ENCODE results near the gene SFXN5. TPM values are rescaled to one million over a fixed set of nuclear protein-coding genes. Genes with fewer than 3 reads are reported as not detected.
A peak's percentile ranks its signal among the peaks of the same experiment; 100 is the strongest.
"Not testable (repeated sequence)": the region's sequence is repeated elsewhere in the genome, so short reads cannot be mapped to it uniquely, and the experiment has no call there.

SFXN5 gene
- total and polyA plus RNA-seq, 5 experiments from 2014 or later, result 1.7 to 20.0 (median 3.5) TPM

- ATAC-seq (peak; percentile 10 to 11), DNase-seq (peak in 3 of 10 donors; percentile 5 to 30 (median 9))
- Mint-ChIP-seq H3K36me3 (peaks cover 0 to 2% (median 0%) of the 10 kb centered on the region in 3 donors), H3K4me3 (peak overlapping the region; percentile 91 to 98 (median 94)), H3K27me3 (no peaks in the 10 kb centered on the region), H3K9me3 (no peaks in the 10 kb centered on the region), H3K27ac (peak overlapping the region; percentile 88 to 97 (median 94)), H3K4me1 (peaks cover 21 to 44% (median 34%) of the 10 kb centered on the region in 4 donors)
- POLR2A ChIA-PET, result interaction anchor here (2.4 to 3.1 kb wide), 2 partner anchors 161 to 314 kb away, joined by 9 to 20 read pairs; partner anchors contain the start of genes ALMS1, CCT7 and PRADC1
Measured at GRCh38 chr2:73072129-73072395, 550 bp upstream of the SFXN5 start.

GRCh38 chr2:73070643-73071359, 711 bp downstream of the SFXN5 start:
- Mint-ChIP-seq H3K27me3 (no peaks in the 10 kb centered on the region), H3K4me3 (peak overlapping the region; percentile 91 to 98 (median 94)), H3K9me3 (no peaks in the 10 kb centered on the region), H3K27ac (peak overlapping the region; percentile 88 to 97 (median 94)), H3K36me3 (peaks cover 0 to 2% (median 0%) of the 10 kb centered on the region in 3 donors), H3K4me1 (peaks cover 24 to 47% (median 41%) of the 10 kb centered on the region in 4 donors)
- peak; percentile 31 to 39 for ATAC-seq
- DNase-seq, result peak in 8 of 10 donors; percentile 13 to 51 (median 42)
- POLR2A ChIA-PET, result interaction anchor here (0.7 to 3.1 kb wide), 10 partner anchors 9 to 1844 kb away, joined by 3 to 20 read pairs (median 4); partner anchors contain the start of genes ALMS1, CCT7, PAIP2B and PRADC1

- no peaks in the 10 kb centered on the region for H3K9me3 Mint-ChIP-seq
- no peaks in the 10 kb centered on the region for H3K27me3 Mint-ChIP-seq
- peak overlapping the region; percentile 76 to 98 (median 93) for H3K4me3 Mint-ChIP-seq
- H3K4me1 Mint-ChIP-seq, result peaks cover 26 to 51% (median 43%) of the 10 kb centered on the region in 4 donors
- POLR2A ChIA-PET, result interaction anchor here (1.0 to 3.1 kb wide), 4 partner anchors 105 to 1795 kb away, joined by 4 to 20 read pairs (median 7); partner anchors contain the start of genes ALMS1, CCT7 and PRADC1
- H3K36me3 Mint-ChIP-seq, result no peaks in the 10 kb centered on the region
- peak overlapping the region; percentile 26 to 92 (median 82) for H3K27ac Mint-ChIP-seq
- ATAC-seq, result peak; percentile 0 to 1
- DNase-seq, result peak in 2 of 10 donors; percentile 6 to 40
Measured at GRCh38 chr2:73069855-73070642, 1.5 kb downstream of the SFXN5 start.

GRCh38 chr2:73069041-73069854, 2.3 kb downstream of the SFXN5 start:
- POLR2A ChIA-PET, result interaction anchor here (3.1 kb wide), 1 partner anchor 164 kb away, joined by 20 read pairs; the partner anchor contains the start of genes CCT7 and PRADC1
- ATAC-seq (no peak), DNase-seq (no peak)
- no peaks in the 10 kb centered on the region for H3K9me3 Mint-ChIP-seq
- H3K4me3 Mint-ChIP-seq, result peak overlapping the region; percentile 76 to 98 (median 93)
- H3K27ac Mint-ChIP-seq, result peak overlapping the region; percentile 31 to 92 (median 82)
- no peaks in the 10 kb centered on the region for H3K27me3 Mint-ChIP-seq
- H3K4me1 Mint-ChIP-seq, result peaks cover 26 to 55% (median 45%) of the 10 kb centered on the region in 4 donors
- H3K36me3 Mint-ChIP-seq, result no peaks in the 10 kb centered on the region

- H3K4me1 Mint-ChIP-seq, result peaks cover 30 to 56% (median 45%) of the 10 kb centered on the region in 4 donors
- H3K27ac Mint-ChIP-seq, result peak overlapping the region in 1 of 10 donors; percentile 0
- DNase-seq (no peak), ATAC-seq (no peak)
- no peaks in the 10 kb centered on the region for H3K9me3 Mint-ChIP-seq
- peak overlapping the region in 4 of 10 donors; percentile 53 to 95 (median 70) for H3K4me3 Mint-ChIP-seq
- POLR2A ChIA-PET, result no interaction called here
- H3K27me3 Mint-ChIP-seq, result no peaks in the 10 kb centered on the region
- no peaks in the 10 kb centered on the region for H3K36me3 Mint-ChIP-seq
Measured at GRCh38 chr2:73068147-73068546, 3.4 kb downstream of the SFXN5 start.

GRCh38 chr2:73067043-73067442, 4.5 kb downstream of the SFXN5 start:
- POLR2A ChIA-PET, result no interaction called here
- ATAC-seq, result no peak
- no peaks in the 10 kb centered on the region for H3K27me3 Mint-ChIP-seq
- peaks cover 27 to 48% (median 42%) of the 10 kb centered on the region in 4 donors for H3K4me1 Mint-ChIP-seq
- H3K4me3 Mint-ChIP-seq, result no peak overlapping the region
- no peaks in the 10 kb centered on the region for H3K36me3 Mint-ChIP-seq
- H3K9me3 Mint-ChIP-seq, result no peaks in the 10 kb centered on the region
- H3K27ac Mint-ChIP-seq, result peak overlapping the region in 2 of 10 donors; percentile 34 to 59
- no peak for DNase-seq

- H3K27ac Mint-ChIP-seq, H3K4me3 Mint-ChIP-seq, DNase-seq, POLR2A ChIA-PET, H3K9me3 Mint-ChIP-seq, H3K27me3 Mint-ChIP-seq, ATAC-seq, H3K36me3 Mint-ChIP-seq: not testable (repeated sequence)
- H3K4me1 Mint-ChIP-seq, result peaks cover 25 to 40% (median 33%) of the 10 kb centered on the region in 4 donors
Measured at GRCh38 chr2:73065070-73065469, 6.4 kb downstream of the SFXN5 start.

- DNase-seq, result no peak
- Mint-ChIP-seq H3K9me3 (no peaks in the 10 kb centered on the region), H3K27me3 (no peaks in the 10 kb centered on the region), H3K27ac (peak overlapping the region in 3 of 10 donors; percentile 20 to 49 (median 35)), H3K4me1 (peaks cover 23 to 31% (median 29%) of the 10 kb centered on the region in 4 donors), H3K4me3 (no peak overlapping the region), H3K36me3 (no peaks in the 10 kb centered on the region)
- POLR2A ChIA-PET, result no interaction called here
- ATAC-seq, result no peak
Measured at GRCh38 chr2:73063909-73064875, 7.3 kb downstream of the SFXN5 start.

- no peak for ATAC-seq
- POLR2A ChIA-PET, result no interaction called here
- H3K27me3 Mint-ChIP-seq, result no peaks in the 10 kb centered on the region
Measured at GRCh38 chr2:73063472-73063871, 8.0 kb downstream of the SFXN5 start.

GRCh38 chr2:73059106-73059505, 12.4 kb downstream of the SFXN5 start:
- POLR2A ChIA-PET, result interaction anchor here (2.2 kb wide), 1 partner anchor 12 kb away, joined by 5 read pairs; the partner anchor contains the start of gene SFXN5
- Mint-ChIP-seq H3K36me3 (peaks cover 11 to 26% (median 18%) of the 10 kb centered on the region in 3 donors), H3K27me3 (no peaks in the 10 kb centered on the region), H3K27ac (no peak overlapping the region), H3K9me3 (peaks cover 0 to 15% (median 10%) of the 10 kb centered on the region in 9 donors), H3K4me3 (no peak overlapping the region), H3K4me1 (peaks cover 3 to 8% (median 5%) of the 10 kb centered on the region in 4 donors)
- no peak for DNase-seq
- no peak for ATAC-seq

More at GRCh38 chr2:73063472-73063871, 8.0 kb downstream of the SFXN5 start:
- Mint-ChIP-seq H3K36me3 (peaks cover 0 to 1% (median 0%) of the 10 kb centered on the region in 3 donors), H3K4me3 (no peak overlapping the region), H3K27ac (no peak overlapping the region), H3K4me1 (peaks cover 18 to 24% (median 22%) of the 10 kb centered on the region in 4 donors), H3K9me3 (peaks cover 0 to 2% (median 0%) of the 10 kb centered on the region in 9 donors)
- DNase-seq, result no peak

- DNase-seq, result no peak
- Mint-ChIP-seq H3K36me3 (peaks cover 11 to 28% (median 22%) of the 10 kb centered on the region in 3 donors), H3K27me3 (no peaks in the 10 kb centered on the region), H3K4me3 (no peak overlapping the region), H3K9me3 (peaks cover 0 to 15% (median 10%) of the 10 kb centered on the region in 9 donors), H3K27ac (no peak overlapping the region), H3K4me1 (peaks cover 0 to 14% (median 2%) of the 10 kb centered on the region in 4 donors)
- POLR2A ChIA-PET, result no interaction called here
- ATAC-seq, result no peak
Measured at GRCh38 chr2:73054980-73055379, 16.5 kb downstream of the SFXN5 start.

Data from naive thymus-derived CD8-positive, alpha-beta T cell (primary cell).